Measurements from ENCODE around the gene PHC2. TPM values are rescaled to one million over a fixed set of nuclear protein-coding genes. Genes with fewer than 3 reads are reported as not detected.

PHC2 gene
- total and polyA plus RNA-seq, 4 donors: 79.9 to 311 (median 121) TPM

- no peaks in the 10 kb centered on the region for H3K27me3 ChIP-seq (ENCODE audit: control insufficient read depth in 3 of 3, insufficient read depth in 3 of 3, low read length in 2 of 3)
- H3K36me3 ChIP-seq (ENCODE audit: control insufficient read depth in 4 of 4, insufficient read depth in 4 of 4, low read length in 4 of 4): peaks cover 41 to 66% (median 59%) of the 10 kb centered on the region in 4 donors
- no peak overlapping the region for H3K9ac ChIP-seq (ENCODE audit: insufficient read depth in 1 of 2, low read length in 2 of 2)
- no peak overlapping the region for H3K4me3 ChIP-seq
- no peaks in the 10 kb centered on the region for H3K9me3 ChIP-seq (ENCODE audit: control insufficient read depth in 4 of 4, insufficient read depth in 3 of 4, low read length in 3 of 4)
- peak overlapping the region in 1 of 2 donors; percentile 28 for H3K27ac ChIP-seq (ENCODE audit: low read depth in 1 of 2, low read length in 1 of 2)
- WGBS, 2 donors: 95 to 97% methylated on average over 7 of the region's 7 CpGs
- peaks cover 3 to 34% (median 6%) of the 10 kb centered on the region in 5 donors for H3K4me1 ChIP-seq (ENCODE audit: control insufficient read depth in 5 of 5, insufficient read depth in 5 of 5, low read length in 5 of 5)
- no peak for TF ChIP-seq CTCF (IDR thresholded peaks at IDR 0.05; ENCODE audit: control extremely low read depth, extremely low read depth)
- no peak for DNase-seq
- ATAC-seq (ENCODE audit: insufficient read depth, low FRiP score): no peak
These were observed 100.0 kb downstream of the PHC2 start for GRCh38 chr1:33330906-33331305.

- H3K9me3 ChIP-seq (ENCODE audit: control insufficient read depth in 4 of 4, insufficient read depth in 3 of 4, low read length in 3 of 4): no peaks in the 10 kb centered on the region
- no peak overlapping the region for H3K9ac ChIP-seq (ENCODE audit: insufficient read depth in 1 of 2, low read length in 2 of 2)
- TF ChIP-seq CTCF (IDR thresholded peaks at IDR 0.05; ENCODE audit: control extremely low read depth, extremely low read depth): no peak
- WGBS, 2 donors: 93 to 96% methylated on average over 3 of the region's 3 CpGs
- no peak overlapping the region for H3K27ac ChIP-seq (ENCODE audit: low read depth in 1 of 2, low read length in 1 of 2)
- ATAC-seq (ENCODE audit: insufficient read depth, low FRiP score): no peak
- peaks cover 3 to 34% (median 6%) of the 10 kb centered on the region in 5 donors for H3K4me1 ChIP-seq (ENCODE audit: control insufficient read depth in 5 of 5, insufficient read depth in 5 of 5, low read length in 5 of 5)
- no peak overlapping the region for H3K4me3 ChIP-seq
- peaks cover 46 to 69% (median 63%) of the 10 kb centered on the region in 4 donors for H3K36me3 ChIP-seq (ENCODE audit: control insufficient read depth in 4 of 4, insufficient read depth in 4 of 4, low read length in 4 of 4)
- no peak for DNase-seq
- no peaks in the 10 kb centered on the region for H3K27me3 ChIP-seq (ENCODE audit: control insufficient read depth in 3 of 3, insufficient read depth in 3 of 3, low read length in 2 of 3)
These were observed 100.5 kb downstream of the PHC2 start for GRCh38 chr1:33330361-33330890.

GRCh38 chr1:33329600-33330305, 101.1 kb downstream of the PHC2 start:
- Histone ChIP-seq H3K36me3 (ENCODE audit: control insufficient read depth in 4 of 4, insufficient read depth in 4 of 4, low read length in 4 of 4) (peaks cover 52 to 73% (median 68%) of the 10 kb centered on the region in 4 donors), H3K27me3 (ENCODE audit: control insufficient read depth in 3 of 3, insufficient read depth in 3 of 3, low read length in 2 of 3) (no peaks in the 10 kb centered on the region), H3K9ac (ENCODE audit: insufficient read depth in 1 of 2, low read length in 2 of 2) (no peak overlapping the region), H3K4me1 (ENCODE audit: control insufficient read depth in 5 of 5, insufficient read depth in 5 of 5, low read length in 5 of 5) (peaks cover under 1 to 30% (median 3%) of the 10 kb centered on the region in 5 donors), H3K9me3 (ENCODE audit: control insufficient read depth in 4 of 4, insufficient read depth in 3 of 4, low read length in 3 of 4) (no peaks in the 10 kb centered on the region), H3K27ac (ENCODE audit: low read depth in 1 of 2, low read length in 1 of 2) (peak overlapping the region in 1 of 2 donors; percentile 47), H3K4me3 (no peak overlapping the region)
- no peak for ATAC-seq (ENCODE audit: insufficient read depth, low FRiP score)
- WGBS, 2 donors: 95 to 98% methylated on average over 18 to 19 of the region's 19 CpGs
- DNase-seq: no peak
- no peak for TF ChIP-seq CTCF (IDR thresholded peaks at IDR 0.05; ENCODE audit: control extremely low read depth, extremely low read depth)

Measured in lung (tissue), 12 donors.